Measurements from ENCODE around the gene SLC4A2.

Gene SLC4A2

GRCh38 chr7:151093748-151094147, 34.4 kb downstream of the SLC4A2 start:
- ATAC-seq = no peak
- DNase-seq = no peak

GRCh38 chr7:151094675-151095074, 35.3 kb downstream of the SLC4A2 start:
- no peak for DNase-seq
- no peak for ATAC-seq

- ATAC-seq (no peak), DNase-seq (no peak)
These were observed 35.9 kb downstream of the SLC4A2 start for GRCh38 chr7:151095123-151095797.

GRCh38 chr7:151095828-151096475, 36.6 kb downstream of the SLC4A2 start:
- no peak for ATAC-seq
- DNase-seq = no peak

DNA sequence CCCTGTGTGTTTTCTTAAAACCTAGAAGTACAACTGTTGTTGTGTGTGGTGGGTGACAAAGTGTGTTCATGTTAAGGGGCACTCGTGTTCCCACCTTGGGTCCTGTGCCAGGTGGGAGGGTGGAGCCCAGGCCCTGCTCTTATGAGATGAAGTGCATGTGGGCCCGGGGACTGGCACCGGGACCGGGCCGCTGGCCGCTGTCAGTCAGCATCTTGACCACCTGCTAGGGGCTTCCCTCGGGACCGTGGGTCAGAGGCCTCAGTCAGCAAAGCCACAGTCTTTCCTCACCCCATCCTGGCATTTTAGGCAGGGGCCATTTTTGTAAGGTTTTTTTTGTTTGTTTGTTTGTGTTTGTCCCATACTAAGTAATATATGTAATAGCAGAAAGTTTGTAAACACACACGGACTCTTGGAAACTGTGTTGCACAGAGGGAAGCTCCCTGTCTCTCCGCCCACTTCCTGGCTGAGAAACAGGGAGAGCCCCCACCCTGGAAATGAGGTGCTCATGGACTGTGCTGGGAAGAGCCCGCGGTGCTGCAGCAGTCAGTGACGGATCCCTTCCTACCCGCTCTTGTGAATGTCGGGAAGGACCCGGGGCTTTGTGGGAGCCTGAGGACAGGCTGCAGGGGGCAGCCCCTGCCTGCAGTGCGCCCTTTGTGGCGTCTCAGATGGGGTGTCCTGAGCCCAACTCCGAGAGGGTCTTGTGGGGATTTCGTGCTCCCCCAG, 40.3 kb downstream of the SLC4A2 start:
- ATAC-seq = no peak
- no peak for DNase-seq

DNA sequence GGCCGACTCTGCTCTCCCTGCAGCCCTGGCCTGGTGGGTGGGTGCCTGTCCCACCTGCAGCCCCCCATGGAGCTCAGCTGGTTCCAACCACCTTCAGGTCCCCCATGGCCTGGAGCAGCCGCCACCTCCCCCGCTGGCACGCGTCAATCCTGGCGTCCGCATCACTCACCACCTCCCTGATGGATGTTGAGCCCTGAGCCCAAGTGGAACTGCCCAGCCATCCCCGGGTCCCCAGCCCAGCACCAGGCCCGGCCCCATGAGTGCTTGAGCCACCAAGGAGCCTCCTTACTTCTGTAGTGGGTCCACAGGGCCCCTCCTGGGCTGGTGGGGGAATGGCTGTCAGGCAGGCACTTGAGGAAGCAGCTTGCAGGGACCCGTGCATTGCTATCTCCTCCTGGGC, 41.5 kb downstream of the SLC4A2 start:
- no peak for ATAC-seq

GRCh38 chr7:151101621-151102396, 42.4 kb downstream of the SLC4A2 start:
- ATAC-seq = peak; percentile 37
- DNase-seq = no peak

More for the DNA sequence above, 41.5 kb downstream of the SLC4A2 start:
- no peak for DNase-seq

DNA sequence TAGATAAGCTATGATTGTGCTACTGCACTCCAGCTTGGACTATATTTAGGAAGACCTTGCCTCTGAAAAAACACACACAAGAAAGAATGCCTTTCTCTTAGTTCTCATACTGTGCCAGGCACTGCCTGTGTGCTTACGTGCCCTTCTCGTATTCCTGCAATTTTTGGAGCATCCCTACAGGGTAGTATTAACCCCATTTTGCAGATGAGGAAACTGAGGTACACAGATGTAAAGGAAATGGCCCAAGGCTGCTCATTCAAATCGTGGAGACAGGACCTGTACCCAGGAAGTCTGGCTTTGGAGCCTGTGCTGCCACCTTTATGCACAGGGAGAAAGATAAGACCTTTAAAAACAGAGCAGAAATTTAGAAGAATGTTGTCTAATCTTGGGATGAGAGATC, 43.6 kb downstream of the SLC4A2 start:
- ATAC-seq (no peak), DNase-seq (no peak)

GRCh38 chr7:151103973-151104372, 44.6 kb downstream of the SLC4A2 start:
- no peak for DNase-seq
- ATAC-seq = no peak

- DNase-seq = no peak
- ATAC-seq = no peak
These were observed 45.2 kb downstream of the SLC4A2 start for GRCh38 chr7:151104411-151105235.

GRCh38 chr7:151107882-151108281, 48.5 kb downstream of the SLC4A2 start:
- no peak for DNase-seq

GRCh38 chr7:151109094-151110048, 50.0 kb downstream of the SLC4A2 start:
- no peak for ATAC-seq
- DNase-seq = no peak

More at GRCh38 chr7:151107882-151108281, 48.5 kb downstream of the SLC4A2 start:
- no peak for ATAC-seq

DNA sequence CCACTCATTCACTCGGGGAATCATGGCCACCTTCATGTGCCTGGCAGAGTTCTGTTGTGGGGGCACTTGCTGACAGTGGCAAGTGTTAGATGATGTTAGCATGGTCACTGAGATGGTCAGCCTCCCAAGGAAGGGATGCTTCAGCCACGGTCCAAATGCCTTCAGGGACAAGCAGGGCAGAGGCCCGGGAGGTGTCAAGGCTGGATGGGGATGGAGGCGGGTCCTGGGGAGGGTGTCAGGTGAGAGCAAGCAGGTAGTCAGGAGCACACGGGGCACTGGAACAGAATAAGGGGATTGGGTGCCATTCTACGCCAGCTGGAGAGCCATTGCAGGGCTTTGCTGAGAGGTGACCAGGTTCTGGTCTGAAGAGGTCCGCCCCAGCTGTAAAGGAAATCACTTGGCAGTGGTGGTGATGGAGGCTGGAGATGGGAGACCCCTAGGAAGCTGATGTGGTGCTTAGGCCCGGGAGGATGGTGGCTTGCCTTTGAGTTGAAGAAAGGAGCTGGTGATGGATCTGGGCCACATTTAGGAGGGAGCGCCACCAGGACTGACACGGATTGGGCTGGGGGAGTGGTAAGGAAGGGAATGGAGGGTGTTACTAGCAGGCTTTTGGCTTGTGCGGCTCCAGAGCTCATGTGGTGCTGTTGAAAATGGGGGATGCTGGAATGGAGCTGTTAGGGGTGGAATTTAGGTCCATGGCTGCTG, 51.0 kb downstream of the SLC4A2 start:
- no peak for DNase-seq
- no peak for ATAC-seq

DNA sequence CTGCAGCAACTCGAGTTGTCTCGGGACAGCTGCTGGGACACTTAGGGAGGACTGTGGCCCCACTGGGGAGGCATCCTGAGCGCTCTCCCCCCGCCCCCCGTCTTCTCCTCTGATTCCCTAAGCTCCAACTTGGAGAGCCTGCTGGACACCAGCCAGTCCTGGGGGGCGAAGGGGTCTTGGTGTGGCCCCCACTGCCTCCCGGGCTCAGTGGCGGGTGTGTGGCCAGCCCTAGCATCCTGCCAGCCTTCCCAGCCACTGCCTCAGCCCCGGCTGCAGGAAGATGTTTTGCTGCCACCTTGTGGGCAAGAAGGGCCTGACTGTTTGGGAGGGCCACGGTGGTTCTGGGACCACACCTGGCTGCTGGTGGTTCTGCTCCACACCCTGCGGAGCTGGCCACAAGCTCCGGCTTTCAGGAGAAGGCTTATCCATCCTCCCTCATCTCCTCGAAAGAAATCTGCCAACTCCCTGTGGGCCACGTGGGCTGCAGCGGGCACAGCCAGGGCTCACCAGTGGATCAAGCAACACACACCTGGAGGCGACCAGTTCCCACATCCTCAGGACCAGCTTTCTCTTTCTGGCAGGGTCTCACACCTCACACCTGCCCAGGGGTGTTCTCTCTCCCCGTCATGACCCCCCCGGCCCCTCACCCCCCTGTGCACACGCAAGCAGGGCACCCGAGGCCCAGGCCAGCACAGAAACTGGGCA, 51.7 kb downstream of the SLC4A2 start:
- ATAC-seq (peak; percentile 78), DNase-seq (peak; percentile 81)

- ATAC-seq (no peak), DNase-seq (no peak)
These were observed 54.2 kb downstream of the SLC4A2 start for GRCh38 chr7:151113344-151114150.

DNA sequence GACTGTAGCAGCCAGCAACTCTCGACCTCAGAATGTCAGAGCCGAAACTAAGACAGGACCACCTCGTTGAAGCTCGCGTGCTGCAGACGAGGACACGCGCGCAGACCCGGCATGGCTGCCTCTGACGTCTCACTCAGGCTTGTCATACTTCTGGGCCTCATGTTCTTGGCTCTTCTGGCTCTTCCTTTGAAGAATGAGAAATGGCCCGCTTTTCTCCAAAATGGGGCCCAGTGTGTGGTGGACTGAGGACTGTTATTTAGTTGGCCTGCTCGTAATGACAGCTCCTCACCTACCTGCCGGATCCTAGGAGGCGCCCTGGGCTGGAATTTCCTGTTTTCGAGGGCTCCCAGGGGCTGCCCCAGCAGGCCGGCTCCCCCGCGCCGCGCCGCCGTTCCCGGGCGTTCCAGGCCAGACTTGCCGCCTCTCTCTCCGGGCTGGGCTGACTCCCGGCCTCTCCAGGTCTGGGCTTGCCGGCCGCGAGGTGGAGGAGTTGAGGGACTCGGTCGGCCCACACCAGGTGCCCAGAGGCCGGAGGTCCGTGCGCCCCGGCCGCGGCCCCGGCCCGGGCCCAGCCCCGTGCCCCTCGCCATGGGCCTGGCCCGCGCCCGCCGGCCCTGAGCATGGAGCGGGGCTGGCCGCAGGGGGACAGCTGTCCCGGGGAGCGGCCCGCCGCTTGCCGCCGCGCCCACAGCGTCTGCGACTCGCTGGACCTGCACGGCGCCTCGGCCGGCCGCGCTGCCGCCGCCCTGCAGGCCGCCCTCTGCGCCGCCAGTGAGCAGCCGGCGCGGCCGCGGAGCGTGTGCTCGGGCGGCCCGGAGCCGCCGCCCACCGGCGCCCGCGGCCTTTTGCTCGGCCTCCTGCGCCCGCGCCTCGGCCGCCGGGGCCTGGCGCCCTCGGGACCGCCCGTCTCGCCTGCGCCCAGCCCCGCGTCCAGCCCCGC, 55.0 kb downstream of the SLC4A2 start:
- no peak for DNase-seq
- no peak for ATAC-seq

All from stimulated activated naive CD8-positive, alpha-beta T cell treated with anti-CD3 and anti-CD28 coated beads, Interleukin-15, Interleukin-2, amounts not matched to agents 100 U/mL and 50 U/mL, for 24 hours (primary cell).